Activated CD4-positive, alpha-beta T cell treated with anti-CD3 and anti-CD28 coated beads, Interleukin-2, Interleukin-4, amounts not matched to agents 100 ng/mL and 50 ng/mL, durations not matched to agents 16 hours and 8 hours (primary cell): ENCODE results near the gene SLC37A3.
"Not testable (repeated sequence)": the region's sequence is repeated elsewhere in the genome, so short reads cannot be mapped to it uniquely, and the experiment has no call there.

Experiments
- DNase-seq: peaks from one replicate; pipeline ENCODE4 v3.0.0-alpha.2; 2020; ENCODE audit warnings: low spot score

The SLC37A3 gene

DNA sequence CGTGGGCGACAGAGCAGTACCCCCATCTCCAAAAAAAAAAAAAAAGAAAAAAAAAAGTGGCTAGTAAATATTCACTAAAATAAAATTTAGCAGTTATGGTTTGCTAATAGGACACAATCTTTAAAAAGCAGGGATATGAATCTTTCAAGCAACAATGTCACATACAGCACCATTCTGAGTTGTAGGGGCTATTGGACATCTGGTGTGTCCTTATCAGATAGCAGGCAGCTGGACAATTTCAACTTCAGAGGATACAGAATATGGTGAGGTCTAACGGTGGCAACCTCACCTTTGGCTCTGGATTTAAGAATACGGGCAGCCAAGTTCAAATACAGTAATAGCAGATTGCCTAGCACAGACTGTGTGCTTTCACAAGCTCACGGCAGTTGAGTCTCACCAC, 51.1 kb downstream of the SLC37A3 start:
- no peak for DNase-seq

DNA sequence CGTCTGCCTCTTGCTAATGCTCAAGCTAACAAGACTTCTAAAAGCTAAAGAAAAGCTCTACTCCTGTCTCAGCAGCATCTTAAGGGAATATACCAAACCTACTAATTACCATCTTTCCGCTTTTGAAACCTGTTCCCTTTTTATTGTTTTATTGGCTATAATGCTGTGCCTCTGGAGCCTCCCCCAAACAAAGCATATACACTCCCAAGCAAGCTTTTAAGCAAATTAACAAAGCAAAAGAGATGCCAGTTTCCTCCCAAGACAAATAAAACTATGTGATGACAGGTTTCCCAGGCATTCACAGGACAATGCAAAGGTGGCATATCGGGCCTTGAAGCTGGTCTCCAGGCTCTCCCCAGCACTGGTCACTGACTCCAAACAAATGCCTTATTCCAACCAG, 52.9 kb downstream of the SLC37A3 start:
- no peak for DNase-seq

DNA sequence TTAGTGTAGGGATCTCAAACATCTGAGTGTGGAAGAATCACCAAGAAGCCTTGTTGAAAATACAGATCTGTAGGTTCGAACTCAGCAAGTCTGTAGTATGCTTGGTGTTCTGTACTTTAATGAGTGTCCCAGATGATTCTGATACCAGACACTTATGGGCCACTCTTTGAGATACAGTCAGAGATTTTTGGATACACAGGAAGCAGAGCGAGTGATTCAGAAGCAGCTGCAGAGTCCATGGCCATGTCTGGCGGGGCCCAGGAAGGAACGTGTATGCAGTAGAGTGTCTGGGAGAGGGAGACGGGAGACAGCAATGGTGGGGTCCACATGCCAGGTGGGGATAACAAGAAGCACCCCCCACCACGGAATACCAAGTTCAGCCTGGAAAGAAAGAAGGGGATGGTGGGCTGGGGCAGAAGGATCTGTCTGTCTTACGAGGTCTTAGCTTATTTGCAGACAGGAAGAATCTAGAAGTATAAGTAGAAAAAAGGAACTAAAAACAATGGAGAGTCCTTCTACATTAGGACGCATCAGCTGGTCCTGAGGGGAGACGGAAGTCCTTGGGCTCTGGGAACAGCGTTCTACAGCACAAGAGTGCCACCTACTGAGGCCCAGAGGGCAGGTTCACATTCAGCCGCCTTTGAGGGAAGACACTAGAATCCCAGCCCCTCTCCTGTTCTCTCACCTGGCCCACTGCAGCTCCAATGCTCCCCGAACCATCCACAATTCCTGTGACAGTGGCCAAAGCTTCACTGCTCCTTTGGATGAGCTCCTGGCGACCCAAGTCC, 55.4 kb downstream of the SLC37A3 start:
- DNase-seq = no peak

DNA sequence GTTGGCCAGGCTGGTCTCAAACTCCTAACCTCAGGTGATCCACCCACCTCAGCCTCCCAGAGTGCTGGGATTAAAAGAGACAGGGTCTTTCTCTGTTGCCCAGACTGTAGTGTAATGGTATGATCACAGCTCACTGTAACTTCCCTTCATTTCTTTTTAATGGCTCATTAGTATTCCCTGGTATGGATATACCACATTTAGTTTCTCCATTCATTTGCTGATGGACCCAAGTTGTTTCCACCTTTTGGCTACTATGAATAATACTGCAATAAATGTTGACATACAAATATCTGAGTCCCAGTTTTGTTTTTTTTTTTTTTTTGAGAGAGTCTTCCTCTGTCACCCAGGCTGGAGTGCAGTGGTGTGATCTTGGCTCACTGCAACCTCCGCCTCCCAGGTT, 59.4 kb downstream of the SLC37A3 start:
- DNase-seq = not testable (repeated sequence)

DNA sequence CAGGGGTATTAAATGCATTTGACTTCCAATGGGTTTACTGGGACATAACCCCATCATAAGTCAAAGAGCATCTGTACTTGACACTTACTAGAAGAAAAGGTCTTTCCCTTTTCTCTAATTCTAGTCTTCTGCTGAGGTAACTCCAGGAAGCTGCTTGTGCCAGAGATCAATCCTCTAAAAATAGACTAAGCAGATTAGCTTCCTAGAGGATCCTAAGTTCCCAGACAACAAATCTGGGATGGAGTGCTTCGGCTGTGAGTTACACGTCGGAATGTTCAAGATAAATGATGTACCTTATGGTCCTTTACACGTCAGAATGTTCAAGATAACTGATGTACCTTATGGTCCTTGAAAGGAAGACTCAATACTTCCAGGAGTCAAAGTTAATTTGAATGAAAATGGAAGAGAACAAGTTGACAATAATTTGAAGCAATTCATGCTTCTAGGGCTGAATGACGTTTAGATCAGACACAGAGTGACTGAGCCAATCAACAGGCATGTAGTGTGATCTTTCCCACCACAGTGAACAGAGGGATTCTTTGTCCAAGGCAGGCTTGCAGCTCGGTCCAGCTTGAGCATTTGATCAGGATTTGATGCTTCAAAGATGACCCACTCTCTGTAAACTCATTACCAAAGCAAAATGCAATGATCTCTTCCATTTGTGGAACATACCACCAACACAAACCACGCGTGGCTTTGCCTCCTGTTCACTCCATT, 63.8 kb downstream of the SLC37A3 start:
- no peak for DNase-seq

DNA sequence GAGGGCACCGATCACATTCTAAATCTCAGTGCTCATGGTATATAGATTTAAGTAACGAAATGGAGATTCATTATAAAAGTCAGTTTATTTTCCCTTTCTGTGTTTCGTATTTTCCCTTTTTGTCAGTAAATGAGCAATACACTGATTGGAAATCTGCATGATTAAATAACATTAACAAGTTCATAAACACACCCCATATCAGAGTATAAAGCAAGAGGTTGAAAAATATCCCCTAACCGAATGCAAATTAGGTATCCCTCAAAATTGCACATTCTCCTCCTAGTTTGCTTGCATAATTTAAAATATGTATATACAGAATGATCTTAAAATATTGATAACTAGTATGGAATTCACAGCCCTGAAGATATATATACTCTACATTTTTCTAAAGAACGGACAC, 64.6 kb downstream of the SLC37A3 start:
- no peak for DNase-seq

DNA sequence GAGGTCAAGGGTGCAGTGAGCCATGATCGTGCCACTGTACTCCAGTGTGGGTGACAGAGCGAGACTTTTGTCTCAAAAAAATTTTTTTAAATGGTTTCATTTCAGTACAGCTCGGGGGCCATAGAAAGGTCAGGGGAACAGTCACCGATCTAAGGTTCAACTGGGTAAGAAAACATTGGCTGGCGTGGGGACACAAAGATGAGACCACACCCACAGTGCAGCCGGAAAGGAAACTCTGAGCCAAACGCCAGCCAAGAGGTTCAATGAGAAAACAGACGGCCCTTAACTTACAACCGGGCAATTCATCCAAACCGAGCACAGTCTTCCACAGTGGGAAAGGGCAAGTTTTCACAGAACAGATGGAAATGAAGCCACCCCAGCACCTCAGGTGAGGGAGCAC, 65.1 kb downstream of the SLC37A3 start:
- DNase-seq = no peak

DNA sequence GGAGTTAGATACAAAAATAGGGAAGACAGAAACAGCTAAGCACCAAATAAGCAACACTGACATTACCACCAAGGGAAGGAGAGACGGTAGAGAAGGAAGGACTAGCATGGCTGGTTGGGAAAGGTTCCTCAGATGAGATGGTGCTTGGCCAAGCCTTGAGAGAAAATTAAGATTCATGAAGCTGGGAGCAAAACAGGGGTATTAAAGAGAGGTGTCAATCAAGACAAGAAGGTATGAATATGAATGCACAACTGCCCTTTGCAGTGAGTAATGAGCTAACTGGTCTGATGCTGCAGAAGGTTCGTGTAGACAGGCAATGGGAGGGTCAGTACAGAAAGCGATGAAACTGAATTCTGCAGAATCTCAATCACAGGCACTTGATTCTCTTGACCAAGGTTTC, 67.7 kb downstream of the SLC37A3 start:
- no peak for DNase-seq

DNA sequence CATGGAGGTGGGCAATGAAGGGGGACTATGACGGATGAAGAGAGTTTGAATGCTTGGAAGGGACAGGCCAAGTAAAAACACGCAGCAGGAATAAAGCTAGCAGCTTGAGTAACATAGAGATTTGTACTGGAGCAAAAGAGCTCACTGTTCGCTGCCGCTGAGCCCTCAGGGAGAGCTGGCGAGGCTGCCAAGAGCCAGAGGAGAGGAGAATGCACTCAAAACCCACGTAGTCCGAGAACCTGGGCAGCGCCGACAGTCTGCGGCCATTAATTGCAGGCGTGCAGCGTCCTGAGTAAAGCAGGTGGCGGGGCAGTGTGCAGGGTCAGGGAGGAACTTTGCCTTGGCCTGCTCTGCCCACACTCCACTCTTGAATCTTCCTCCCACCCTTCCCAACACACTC, 68.2 kb downstream of the SLC37A3 start:
- no peak for DNase-seq

DNA sequence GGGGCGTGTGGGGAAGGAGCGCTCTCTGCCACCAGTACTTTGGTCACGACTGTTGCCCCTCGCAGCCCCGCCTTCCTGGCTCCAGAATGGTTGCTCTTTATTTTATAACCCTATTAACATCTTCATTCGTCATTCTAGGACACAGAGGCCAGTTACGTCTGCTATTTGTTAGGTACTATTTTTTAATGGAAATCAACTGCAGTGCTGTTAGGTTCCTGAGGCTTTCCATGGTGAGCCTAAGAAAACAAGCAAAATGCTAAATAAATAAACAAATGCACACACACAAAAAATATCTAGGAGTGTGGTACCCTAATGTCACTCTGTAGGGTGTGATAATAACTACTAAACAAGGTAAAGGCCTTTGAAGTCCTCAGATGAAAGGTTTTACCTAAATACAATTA, 71.1 kb downstream of the SLC37A3 start:
- no peak for DNase-seq

DNA sequence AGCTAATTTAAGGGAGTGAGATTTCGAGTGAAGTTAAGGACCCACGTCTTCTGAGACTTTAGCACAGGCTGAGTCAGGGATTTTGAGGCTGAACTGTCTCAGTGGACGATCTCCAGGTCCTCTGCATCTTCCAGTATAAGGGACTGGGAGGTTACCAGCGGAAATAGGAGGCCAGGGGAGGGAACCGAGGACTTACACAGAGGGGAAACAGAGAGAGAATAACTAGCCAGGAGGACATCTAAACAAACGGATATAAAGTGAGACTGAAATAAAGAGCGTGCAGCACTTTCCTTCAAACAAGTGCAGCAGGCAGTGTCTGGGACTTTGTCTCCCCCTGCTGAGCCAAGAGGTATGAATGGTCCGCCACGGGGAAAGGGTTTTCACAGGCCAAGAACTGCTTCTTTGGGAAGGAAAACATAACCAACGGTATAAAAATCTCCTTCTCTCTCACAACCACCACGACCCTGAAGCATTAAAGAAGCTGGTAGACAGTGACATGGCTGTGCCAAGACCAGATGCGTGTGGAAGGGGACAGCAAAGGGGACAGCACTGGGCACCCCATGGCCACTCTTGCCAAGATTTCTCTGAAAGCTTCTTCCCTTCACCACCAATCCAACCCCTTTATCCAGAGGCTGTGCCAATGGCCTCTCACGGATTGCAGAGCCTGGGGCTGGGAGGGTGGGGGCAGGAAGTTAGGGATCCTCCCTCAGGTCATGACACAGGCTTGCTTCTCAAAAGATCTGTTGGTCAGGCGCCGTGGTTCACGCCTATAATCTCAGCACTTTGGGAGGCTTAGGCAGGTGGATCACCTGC, 72.0 kb downstream of the SLC37A3 start:
- DNase-seq = peak; percentile 48

DNA sequence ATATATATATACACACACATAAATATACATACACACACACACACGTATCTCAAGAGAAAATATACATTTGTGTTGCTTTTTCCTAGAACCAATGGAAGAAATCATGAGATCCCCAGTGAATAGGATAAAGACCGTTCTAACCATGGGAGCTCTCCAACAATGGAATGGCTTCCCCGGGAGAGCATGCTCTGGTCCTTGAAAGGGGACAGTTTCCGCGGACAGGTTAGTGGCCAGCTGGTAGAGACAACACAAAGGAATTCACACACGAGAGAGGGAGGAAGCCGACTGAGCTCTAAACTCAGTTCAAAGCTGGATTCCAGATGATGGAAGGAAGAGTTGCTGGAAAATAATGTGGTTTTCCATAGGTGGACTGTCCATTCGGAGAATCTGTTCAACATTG, 72.7 kb downstream of the SLC37A3 start:
- no peak for DNase-seq

DNA sequence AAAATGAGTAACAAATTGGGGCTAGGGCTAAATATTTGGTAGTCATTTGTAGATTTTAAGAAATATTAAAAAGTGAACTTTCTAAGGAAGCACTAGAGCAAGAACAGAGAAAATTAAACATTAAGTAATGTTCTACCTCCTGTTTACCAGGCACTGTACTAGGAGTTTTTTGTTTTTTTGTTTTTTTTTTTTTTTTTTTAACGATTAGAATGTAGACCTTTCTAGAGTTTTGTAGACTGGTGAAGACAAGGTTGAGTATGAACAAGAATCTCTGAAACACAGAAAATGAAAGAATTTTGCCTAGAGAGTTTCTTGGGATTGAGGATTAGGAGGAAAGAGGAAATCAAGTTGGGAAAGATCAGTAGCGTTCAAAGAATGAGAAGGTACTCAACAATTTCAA, 73.6 kb downstream of the SLC37A3 start:
- no peak for DNase-seq

DNA sequence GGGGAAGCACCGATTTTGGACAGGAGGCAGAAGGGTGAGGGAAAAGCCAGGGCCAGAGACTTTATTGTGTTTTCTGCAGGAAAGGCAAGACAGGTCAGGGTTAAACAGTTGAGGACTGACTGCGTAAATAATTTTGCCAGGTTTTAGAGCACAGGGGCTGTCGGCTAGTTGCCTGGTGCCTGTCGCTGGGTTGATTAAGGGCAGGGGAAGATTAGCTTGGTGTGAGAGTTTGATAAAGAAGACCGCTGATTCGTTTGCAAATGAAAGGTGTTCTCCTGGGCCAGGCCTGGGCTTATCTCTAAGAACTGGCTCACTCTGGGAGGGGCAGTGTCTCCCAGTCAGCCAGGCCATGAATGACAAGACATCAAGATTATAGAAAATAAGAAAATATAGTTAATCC, 75.6 kb downstream of the SLC37A3 start:
- DNase-seq = no peak

DNA sequence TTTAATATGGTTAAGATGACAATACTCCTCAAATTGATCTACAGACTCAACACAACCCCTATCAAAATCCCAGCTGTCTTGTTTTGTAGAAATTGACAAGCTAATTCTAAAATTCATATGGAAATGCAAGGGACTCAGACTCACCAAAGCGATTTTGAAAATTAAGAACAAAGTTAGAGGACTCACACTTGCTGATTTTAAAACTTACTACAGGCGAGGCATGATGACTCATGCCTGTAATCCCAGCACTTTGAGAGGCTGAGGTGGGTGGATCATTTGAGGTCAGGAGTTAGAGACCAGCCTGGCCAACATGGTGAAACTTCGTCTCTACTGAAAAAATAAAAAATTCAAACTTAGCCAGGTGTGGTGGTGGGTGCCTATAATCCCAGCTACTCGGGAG, 78.3 kb downstream of the SLC37A3 start:
- DNase-seq = not testable (repeated sequence)

DNA sequence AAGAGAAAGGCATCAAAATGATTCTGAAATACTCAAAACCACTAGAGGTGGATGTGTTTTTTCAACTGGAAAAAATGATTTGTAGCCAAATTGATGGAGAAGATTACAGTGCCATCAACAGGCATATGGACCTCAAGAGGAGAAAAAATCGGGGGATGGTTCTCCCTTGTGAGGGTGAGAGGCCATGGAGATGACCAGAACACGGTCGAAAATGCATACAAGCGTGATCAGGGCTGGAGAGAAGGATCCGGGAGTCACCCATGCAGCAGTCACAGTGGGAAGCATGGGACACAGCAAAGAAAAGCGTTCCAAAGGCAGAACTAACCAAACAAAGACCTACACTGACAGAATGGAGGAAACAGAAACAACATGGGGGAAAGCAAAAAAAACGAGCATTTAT, 80.3 kb downstream of the SLC37A3 start:
- no peak for DNase-seq

DNA sequence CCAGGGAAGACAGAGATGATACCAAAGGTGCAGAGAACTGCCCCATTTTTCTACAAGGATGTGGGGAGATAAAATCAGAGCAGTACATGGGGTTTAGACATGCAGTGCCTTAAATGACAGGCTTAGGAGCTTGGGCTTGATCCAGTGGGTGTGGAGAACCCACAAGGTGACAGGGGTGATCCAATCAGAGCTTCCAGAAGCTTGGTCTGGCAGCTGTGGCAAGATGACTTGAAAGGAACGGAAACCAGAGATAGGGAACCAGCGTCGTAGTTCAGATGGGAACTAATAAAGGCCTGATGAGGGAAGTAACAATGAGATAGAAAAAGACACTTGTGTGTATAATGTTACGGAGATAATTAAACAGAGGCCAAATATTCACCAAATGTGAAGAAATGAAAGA, 80.7 kb downstream of the SLC37A3 start:
- DNase-seq = no peak

DNA sequence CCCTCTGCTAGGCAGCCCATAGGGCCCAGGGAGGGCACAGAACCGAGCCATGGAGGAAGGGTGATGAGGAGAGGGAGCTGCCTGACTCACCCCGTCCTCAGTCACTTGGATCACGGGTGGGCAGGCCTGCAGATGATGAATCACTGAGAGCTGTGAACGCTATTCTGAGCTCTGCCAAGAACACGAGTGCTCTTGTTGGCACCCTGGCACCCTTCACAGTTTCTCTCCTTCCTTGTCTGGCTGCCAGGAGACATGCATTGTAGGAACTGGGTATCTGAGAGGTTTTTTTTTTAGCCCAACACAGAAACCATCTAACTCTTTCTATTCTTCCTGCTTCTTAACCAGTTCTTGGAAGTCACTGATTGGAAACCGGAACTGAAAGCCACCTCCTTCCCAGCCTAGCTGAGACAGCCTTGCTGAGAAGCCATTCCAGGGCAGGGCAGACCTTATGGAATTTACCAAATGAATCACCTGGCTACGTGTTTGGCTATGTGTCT, 82.1 kb downstream of the SLC37A3 start:
- DNase-seq = peak; percentile 22

DNA sequence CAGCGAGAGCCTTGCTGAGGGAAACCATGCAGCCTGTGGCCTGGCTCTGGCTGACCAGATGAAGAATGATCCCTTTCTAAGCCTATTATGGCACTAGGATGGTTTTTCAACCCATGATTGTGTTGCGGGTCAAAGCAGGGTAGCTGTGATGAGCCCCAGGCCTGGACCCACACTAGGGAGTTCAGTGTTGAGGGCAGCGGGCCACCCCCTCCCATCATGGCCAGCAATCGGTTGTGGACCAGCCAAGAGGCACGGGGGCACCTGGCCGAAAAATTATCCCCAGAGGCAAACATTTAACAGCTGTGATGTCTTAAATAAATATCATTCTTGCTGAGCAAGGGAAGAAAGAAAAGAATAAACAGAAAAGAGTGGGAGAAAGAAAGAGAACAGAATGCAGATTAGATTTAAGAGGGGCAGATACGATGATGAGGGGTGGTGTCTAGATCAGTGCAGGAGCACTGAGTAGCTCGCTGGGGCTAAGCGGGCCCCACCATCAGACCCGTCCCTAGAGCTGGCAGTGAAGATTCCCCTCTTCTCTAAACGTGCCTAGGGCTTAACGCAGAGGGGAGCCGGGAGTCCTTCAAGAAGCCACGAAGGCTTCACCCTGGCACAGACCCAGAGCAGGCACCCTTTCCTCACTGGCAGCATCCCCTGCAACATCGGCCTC, 82.7 kb downstream of the SLC37A3 start:
- DNase-seq = no peak

DNA sequence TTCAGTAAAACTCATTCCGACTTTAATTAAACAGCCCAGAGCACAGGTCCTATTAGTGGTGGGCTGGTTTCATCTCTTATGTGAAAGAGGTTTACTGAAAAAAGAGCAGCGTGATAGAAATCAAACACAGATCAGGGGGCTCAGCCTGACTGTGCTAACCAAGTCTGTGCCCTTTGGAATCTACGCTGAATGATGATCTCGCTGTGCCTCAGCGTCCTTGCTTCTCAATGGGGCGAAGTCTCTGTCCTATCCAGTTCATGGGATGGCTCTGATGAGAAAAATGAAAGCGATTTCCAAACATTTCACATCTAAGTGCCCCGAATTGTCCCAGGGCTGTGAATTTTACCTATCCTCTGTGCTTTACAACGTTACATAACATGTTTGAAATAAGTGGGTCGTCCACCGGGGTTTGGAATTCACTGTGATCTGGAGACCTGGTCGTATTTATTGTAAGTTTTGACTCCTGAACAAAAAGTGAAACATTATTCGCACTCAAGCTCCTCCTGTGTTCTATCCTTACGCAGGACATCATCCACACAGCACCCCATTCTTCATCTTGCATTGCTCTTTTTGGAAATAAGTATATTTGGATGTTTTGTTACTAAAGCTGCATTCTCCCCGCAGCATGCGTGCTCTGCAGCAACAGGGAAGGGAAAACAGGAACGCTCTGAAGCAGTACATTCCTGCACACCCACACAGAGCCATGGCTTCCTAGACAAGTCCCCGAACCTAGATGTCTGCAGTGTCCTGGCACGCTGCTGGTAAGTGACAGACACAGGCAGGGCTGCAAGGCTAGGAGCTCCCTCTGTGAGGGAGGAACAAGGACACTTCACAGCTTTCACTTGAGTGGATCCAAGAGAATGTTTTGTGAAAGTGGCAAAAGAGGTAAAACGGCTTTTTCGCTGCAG, 83.5 kb downstream of the SLC37A3 start:
- no peak for DNase-seq
